HG03196 (cell line): ENCODE data around the gene PSMD3.
"Not testable (repeated sequence)": the region's sequence is repeated elsewhere in the genome, so short reads cannot be mapped to it uniquely, and the experiment has no call there.

Experiments used
- ATAC-seq: cut with Tn5 transposase; IDR thresholded peaks from one replicate; pipeline ENCODE4 v1.9.1; 2021; ENCODE audit not compliant: unreplicated experiment

Gene PSMD3

DNA sequence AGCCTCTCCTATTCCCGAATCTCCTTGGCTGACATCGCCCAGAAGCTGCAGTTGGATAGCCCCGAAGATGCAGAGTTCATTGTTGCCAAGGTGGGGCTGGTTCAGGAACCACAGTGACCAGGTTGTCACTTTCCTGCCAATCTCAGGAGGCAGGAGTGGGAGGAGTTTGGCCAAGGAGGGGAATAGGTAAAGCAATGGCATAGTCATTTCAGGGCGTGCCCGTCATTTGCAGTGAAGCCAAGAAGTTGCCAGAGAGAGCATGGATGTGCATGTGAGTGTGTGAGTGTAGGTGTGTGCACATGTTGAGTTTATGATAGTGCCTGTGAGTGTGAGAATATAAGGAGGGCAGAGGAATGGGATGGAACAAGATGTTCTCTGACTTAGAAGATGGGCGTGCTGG is 14.8 kb downstream of the PSMD3 start:
- no peak for ATAC-seq

DNA sequence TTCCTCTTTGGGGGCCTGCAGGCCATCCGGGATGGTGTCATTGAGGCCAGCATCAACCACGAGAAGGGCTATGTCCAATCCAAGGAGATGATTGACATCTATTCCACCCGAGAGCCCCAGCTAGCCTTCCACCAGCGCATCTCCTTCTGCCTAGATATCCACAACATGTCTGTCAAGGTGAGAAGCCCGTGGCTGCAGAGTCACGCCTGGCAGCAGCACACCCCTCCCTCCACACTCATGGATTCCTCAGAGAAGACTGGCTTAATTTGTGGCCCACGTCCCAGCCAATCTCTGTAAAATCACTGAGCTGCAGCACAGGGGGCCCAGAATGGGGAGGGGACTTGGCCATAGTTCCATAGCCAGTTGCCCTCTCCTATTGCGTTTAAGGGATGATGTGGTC is 15.6 kb downstream of the PSMD3 start:
- ATAC-seq = no peak

DNA sequence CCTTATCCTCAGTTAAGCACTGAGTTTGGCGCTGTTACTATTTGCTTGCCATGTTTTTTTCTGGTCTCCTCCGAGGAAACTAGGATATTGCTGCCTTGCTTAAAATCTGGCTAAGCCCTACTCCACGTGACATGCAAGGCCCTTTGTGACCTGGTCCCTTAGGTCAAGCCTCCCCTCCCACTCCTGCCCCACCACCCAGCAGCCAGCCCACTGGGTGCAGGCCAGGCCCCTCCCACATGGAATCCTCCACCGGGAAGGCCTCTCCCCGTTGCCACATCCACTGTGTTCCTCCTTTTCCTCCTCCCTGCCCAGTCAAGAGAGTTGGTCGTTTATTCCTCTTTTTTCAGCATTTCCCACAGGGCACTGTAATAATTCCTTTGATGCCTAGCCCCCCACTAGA is 16.2 kb downstream of the PSMD3 start:
- ATAC-seq = no peak

DNA sequence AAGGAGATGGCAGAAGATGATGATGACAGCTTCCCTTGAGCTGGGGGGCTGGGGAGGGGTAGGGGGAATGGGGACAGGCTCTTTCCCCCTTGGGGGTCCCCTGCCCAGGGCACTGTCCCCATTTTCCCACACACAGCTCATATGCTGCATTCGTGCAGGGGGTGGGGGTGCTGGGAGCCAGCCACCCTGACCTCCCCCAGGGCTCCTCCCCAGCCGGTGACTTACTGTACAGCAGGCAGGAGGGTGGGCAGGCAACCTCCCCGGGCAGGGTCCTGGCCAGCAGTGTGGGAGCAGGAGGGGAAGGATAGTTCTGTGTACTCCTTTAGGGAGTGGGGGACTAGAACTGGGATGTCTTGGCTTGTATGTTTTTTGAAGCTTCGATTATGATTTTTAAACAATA is 16.9 kb downstream of the PSMD3 start:
- ATAC-seq = no peak

DNA sequence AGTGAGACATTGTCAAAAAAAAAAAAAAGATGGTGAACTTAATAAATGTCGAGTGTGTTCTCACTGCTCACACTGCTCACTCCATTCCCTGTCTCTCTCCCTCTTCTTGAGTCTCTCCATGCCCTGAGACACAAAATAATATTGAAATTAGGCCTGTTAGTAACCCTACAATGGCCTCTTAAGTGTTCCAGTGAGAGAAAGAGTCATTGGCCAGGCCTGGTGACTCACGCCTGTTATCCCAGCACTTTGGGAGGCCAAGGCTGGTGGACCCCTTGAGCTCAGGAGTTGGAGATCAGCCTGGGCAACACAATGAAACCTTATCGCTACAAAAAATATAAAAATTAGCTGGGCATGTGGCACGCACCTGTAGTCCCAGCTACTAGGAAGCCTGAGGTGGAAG is 18.5 kb downstream of the PSMD3 start:
- ATAC-seq = no peak

DNA sequence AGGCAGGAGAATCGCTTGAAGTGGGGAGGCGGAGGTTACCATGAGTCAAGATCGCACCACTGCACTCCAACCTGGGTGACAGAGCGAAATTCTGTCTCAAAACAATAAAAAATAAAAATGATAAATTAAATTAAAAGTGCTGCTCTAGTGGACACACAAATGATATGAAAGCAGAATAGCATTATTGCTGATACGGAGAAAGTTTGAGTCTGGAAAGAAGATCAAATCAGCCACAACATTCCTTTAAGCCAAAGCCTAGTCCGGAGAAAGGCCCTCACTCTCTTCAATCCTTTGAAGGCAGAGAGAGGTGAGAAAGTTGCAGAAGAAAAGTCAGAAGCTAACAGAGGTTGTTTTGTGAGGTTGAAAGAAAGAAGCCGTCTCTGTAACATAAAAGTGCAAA is 19.6 kb downstream of the PSMD3 start:
- ATAC-seq = no peak

DNA sequence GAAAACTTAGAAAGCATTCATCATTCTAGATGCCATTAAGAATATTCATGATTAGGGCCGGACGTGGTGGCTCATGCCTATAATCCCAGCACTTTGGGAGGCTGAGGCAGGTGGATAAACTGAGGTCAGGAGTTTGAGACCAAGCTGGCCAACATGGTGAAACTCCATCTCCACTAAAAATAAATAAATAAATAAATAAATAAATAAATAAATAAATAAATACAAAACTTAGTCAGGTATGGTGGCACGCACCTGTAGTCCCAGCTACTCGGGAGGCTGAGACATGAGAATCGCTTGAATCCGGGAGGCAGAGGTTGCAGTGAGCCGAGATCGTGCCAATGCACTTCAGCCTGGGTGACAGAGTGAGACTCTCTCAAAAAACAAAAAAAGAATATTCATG is 20.7 kb downstream of the PSMD3 start:
- not testable (repeated sequence) for ATAC-seq

DNA sequence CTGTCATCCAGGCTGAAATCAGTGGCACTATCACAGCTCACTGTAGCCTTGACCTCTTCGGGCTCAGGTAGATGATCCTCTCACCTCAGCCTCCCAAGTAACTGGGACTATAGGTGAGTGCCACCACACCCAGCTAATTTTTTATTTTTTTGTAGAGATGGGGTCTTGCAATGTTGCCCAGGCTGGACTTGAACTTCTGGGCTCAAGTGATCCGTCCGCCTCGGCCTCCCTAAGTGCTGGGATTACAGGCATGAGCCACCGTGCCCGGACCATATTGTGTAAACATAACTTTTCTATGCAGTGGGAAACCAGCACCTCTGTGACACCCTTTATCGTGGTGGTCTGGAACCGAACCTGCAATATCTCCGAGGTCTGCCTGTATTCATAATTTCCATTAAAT is 23.5 kb downstream of the PSMD3 start:
- no peak for ATAC-seq

DNA sequence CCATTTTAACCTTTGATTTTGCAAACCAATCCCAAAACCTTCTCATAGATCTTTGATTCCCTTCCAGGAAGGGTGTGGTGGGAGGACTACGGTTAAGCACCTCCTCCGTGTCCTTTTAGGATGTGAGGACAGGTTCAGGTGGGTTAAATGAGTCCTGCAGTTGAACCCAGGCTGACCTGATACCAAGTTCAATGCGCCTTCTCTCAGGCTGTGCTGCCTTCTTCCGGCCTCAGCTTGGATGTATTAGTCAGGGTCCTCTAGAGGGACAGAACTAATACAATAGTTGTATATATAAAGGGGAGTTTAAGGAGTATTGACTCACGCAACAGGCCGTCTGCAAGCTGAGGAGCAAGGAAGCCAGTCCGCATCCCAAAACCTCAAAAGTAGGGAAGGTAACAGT is 24.1 kb downstream of the PSMD3 start:
- no peak for ATAC-seq

DNA sequence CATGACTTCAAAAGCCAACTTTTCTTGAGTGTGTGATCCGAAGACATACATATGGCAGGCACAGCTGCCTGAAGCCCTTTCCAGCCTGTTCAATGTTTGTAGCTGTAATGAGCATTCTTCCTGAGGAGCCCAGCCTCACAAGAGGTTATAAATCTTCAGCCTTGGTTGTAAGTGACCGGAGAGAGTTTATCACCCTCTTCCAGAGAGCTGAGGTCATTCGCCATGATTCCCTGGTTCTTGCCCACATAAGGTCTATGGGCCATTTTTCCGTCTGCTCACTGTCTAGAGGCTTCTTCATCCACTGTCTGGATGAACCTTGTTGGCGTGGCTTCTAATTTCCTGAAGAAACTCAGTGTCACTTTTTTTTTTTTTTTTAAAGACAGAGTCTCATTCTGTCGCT is 24.9 kb downstream of the PSMD3 start:
- no peak for ATAC-seq

DNA sequence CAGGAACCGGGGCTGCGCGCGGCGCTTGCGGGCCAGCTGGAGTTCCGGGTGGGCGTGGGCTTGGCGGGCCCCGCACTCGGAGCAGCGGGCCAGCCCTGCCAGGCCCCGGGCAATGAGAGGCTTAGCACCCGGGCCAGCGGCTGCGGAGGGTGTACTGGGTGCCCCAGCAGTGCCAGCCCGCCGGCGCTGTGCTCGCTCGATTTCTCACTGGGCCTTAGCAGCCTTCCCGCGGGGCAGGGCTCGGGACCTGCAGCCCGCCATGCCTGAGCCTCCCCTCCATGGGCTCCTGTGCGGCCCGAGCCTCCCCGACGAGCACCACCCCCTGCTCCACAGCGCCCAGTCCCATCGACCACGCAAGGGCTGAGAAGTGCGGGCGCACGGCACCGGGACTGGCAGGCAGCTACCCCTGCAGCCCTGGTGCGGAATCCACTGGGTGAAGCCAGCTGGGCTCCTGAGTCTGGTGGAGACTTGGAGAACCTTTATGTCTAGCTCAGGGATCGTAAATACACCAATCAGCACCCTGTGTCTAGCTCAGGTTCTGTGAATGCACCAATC is 30.4 kb downstream of the PSMD3 start:
- ATAC-seq = not testable (repeated sequence)

DNA sequence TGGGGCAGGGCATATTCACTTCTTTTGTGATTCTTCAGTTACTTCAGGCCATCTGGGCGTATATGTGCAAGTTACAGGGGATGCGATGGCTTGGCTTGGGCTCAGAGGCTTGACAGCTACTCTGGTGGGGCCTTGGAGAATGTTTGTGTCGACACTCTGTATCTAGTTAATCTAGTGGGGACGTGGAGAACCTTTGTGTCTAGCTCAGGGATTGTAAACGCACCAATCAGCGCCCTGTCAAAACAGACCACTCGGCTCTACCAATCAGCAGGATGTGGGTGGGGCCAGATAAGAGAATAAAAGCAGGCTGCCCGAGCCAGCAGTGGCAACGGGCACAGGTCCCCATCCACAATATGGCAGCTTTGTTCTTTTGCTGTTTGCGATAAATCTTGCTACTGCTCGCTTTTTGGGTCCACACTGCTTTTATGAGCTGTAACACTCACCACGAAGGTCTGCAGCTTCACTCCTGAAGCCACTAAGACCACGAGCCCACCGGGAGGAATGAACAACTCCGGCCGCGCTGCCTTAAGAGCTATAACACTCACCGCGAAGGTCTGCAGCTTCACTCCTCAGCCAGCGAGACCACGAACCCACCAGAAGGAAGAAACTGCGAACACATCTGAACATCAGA is 31.5 kb downstream of the PSMD3 start:
- ATAC-seq = not testable (repeated sequence)

DNA sequence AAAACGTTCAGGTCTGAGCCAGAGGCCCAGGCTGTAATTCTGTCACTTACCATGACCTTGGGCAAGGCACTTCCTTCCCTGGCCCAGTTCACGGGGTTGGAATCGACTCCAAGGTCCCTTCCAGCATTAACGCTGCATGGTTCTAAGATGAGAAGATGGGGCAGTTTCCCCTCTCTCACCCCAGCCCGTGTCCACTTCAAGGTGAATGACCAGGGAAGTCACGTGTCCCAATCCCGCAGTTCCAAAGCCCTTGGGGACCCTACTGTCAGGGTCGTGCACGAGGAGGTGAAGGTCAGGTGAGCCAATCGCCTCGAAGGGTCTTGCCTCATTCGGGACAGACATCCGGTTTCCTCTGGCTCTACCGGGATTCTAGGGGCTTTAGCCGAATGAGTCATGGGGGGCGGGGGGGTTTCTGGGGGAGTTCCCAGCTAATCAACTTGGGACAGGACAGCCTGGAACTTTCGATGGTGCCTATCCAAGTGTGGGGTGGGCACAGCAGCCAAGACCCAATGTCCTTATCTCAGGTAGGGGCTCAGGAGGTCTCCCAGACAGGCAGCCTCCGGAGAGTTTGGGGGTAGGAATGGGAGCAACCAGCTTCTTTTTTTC is 33.9 kb downstream of the PSMD3 start:
- no peak for ATAC-seq

DNA sequence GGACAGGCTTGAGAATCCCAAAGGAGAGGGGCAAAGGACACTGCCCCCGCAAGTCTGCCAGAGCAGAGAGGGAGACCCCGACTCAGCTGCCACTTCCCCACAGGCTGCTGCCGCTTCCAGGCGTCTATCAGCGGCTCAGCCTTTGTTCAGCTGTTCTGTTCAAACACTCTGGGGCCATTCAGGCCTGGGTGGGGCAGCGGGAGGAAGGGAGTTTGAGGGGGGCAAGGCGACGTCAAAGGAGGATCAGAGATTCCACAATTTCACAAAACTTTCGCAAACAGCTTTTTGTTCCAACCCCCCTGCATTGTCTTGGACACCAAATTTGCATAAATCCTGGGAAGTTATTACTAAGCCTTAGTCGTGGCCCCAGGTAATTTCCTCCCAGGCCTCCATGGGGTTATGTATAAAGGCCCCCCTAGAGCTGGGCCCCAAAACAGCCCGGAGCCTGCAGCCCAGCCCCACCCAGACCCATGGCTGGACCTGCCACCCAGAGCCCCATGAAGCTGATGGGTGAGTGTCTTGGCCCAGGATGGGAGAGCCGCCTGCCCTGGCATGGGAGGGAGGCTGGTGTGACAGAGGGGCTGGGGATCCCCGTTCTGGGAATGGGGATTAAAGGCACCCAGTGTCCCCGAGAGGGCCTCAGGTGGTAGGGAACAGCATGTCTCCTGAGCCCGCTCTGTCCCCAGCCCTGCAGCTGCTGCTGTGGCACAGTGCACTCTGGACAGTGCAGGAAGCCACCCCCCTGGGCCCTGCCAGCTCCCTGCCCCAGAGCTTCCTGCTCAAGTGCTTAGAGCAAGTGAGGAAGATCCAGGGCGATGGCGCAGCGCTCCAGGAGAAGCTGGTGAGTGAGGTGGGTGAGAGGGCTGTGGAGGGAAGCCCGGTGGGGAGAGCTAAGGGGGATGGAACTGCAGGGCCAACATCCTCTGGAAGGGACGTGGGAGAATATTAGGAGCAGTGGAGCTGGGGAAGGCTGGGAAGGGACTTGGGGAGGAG is 34.7 kb downstream of the PSMD3 start, which contains the start of gene CSF3:
TSS of gene CSF3 (plus strand) at position 436 of the 993 bp plus-strand sequence. CDS start at position 471, 35 bp downstream.
- no peak for ATAC-seq

DNA sequence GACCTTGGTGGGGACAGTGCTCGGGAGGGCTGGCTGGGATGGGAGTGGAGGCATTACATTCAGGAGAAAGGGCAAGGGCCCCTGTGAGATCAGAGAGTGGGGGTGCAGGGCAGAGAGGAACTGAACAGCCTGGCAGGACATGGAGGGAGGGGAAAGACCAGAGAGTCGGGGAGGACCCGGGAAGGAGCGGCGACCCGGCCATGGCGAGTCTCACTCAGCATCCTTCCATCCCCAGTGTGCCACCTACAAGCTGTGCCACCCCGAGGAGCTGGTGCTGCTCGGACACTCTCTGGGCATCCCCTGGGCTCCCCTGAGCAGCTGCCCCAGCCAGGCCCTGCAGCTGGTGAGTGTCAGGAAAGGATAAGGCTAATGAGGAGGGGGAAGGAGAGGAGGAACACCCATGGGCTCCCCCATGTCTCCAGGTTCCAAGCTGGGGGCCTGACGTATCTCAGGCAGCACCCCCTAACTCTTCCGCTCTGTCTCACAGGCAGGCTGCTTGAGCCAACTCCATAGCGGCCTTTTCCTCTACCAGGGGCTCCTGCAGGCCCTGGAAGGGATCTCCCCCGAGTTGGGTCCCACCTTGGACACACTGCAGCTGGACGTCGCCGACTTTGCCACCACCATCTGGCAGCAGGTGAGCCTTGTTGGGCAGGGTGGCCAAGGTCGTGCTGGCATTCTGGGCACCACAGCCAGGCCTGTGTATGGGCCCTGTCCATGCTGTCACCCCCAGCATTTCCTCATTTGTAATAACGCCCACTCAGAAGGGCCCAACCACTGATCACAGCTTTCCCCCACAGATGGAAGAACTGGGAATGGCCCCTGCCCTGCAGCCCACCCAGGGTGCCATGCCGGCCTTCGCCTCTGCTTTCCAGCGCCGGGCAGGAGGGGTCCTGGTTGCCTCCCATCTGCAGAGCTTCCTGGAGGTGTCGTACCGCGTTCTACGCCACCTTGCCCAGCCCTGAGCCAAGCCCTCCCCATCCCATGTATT is 35.7 kb downstream of the PSMD3 start:
- ATAC-seq = no peak

DNA sequence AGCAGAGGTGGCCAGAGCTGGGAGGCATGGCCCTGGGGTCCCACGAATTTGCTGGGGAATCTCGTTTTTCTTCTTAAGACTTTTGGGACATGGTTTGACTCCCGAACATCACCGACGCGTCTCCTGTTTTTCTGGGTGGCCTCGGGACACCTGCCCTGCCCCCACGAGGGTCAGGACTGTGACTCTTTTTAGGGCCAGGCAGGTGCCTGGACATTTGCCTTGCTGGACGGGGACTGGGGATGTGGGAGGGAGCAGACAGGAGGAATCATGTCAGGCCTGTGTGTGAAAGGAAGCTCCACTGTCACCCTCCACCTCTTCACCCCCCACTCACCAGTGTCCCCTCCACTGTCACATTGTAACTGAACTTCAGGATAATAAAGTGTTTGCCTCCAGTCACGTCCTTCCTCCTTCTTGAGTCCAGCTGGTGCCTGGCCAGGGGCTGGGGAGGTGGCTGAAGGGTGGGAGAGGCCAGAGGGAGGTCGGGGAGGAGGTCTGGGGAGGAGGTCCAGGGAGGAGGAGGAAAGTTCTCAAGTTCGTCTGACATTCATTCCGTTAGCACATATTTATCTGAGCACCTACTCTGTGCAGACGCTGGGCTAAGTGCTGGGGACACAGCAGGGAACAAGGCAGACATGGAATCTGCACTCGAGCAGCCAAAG is 36.9 kb downstream of the PSMD3 start:
- no peak for ATAC-seq

DNA sequence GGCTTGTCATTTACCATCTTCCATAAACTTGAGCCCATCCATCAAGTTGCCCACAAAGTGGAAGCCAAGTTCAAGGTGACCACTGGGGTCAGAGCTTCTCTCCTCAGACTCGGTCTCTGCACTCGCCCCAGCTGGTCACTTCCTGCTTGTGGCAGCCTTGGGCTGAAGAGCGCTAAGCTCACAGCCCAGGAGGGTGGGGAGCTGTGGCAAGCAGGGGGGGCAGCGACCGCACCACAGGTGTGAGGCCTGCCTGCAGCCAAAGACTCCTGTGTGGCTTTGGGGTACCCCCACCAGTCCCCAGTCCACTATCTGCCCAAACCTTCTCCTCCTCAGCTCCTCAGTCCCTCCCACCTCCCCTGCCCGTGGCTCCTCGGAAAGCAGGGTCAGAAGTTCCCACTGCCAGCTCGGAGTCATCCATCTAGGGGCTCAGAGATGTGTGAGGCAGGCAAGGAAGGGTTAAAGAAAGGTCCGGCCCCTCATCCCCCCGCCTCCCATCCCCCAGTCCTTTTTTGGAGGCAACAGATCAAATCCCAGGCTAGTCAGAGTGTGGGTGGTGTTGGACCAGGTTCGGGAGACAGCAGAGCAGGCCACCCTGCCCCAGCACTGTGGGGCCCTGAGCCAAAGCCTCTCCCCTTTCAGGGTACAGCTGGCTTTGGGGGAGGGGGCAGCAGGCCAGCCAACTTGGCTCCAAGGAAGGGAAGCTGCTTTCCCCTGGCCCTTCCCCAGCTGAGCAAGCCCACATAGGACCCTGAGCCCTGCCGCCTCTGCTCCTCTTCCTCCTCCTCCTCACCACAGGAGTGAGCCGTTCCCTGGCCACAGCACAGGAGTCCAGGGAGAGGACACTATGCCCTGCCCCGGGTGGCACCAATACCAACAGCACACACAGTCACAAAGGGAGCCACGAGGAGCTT is 37.9 kb downstream of the PSMD3 start:
- no peak for ATAC-seq

DNA sequence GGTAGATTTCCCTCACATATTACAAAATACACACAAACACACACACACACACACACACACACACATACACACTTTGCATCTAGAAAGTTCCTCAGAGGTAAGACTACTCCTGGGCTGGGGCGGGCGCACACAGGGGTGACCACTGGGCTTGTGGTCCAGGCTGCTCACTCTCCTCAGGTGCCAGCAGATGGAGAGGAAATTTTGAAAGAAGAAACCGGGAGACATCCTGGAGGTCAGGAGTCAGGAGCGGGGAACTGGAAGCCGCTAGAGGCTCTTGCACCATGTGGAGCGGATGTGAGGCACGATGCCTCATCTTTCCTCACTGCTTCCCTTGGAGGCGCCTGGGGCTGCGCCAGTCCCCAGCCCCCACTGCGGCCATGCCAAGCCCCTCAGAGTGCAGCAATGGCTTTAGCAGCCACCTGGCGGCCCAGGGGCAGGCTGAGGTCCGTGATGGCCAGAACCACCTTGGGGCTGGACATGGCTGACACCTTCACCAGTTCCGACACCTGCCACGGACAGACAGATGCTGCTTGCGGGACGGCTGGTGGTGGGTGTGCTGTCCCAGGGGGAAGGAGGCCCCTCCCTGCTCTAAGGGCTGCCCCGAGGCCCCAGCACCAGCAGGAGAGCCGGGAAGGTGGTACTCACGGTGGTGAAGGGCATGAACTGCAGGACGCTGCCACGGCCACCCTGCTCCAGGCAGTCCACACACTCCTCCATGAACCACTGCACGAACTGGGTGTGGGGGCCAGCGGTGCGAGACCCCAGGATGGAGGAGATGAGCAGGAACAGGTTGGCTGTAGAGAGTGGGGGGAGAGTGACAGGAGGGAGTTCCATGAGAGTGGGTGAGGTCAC is 38.8 kb downstream of the PSMD3 start:
- no peak for ATAC-seq
